NCI-H82 (cell line): Measurements from ENCODE around the gene OR5H2.
"Not testable (repeated sequence)": the region's sequence is repeated elsewhere in the genome, so short reads cannot be mapped to it uniquely, and the experiment has no call there.

Source experiments
- DNase-seq: peaks from one replicate; lab custom pipeline; 2025; lab: John Stamatoyannopoulos, UW

OR5H2 gene

GRCh38 chr3:98282205-98282604, at the start of gene OR5H2:
TSS of gene OR5H2 (plus strand) at chr3:98282505. CDS start at chr3:98282903, 398 bp downstream.
- DNase-seq, result no peak

GRCh38 chr3:98233468-98233867, 48.8 kb upstream of the OR5H2 start:
- DNase-seq, result no peak

DNA sequence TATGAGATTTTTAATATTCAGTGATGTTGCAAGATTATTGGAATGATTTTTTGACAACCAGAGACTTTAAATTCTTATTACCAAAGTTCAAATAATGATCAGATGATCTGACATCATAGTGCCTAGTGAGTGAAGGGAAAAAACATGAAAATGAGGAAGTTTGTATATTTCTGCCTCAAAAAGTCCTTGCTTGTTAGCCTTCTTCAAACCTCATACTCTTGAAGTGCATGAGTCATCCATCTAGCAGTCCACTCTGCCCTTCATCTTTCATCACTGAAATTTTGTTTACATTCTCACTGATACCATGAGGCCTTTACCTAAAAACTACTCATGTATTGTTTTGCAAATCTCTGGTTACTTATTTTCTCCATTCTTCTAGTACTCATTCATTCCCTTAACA, 42.2 kb upstream of the OR5H2 start:
- no peak for DNase-seq

- no peak for DNase-seq
Measured at GRCh38 chr3:98242155-98242554, 40.1 kb upstream of the OR5H2 start.

GRCh38 chr3:98243843-98244242, 38.5 kb upstream of the OR5H2 start:
- no peak for DNase-seq

- no peak for DNase-seq
Measured at GRCh38 chr3:98246142-98246541, 36.2 kb upstream of the OR5H2 start.

GRCh38 chr3:98256026-98256425, 26.3 kb upstream of the OR5H2 start:
- DNase-seq, result not testable (repeated sequence)

GRCh38 chr3:98259707-98260106, 22.6 kb upstream of the OR5H2 start:
- DNase-seq, result peak; percentile 76

DNA sequence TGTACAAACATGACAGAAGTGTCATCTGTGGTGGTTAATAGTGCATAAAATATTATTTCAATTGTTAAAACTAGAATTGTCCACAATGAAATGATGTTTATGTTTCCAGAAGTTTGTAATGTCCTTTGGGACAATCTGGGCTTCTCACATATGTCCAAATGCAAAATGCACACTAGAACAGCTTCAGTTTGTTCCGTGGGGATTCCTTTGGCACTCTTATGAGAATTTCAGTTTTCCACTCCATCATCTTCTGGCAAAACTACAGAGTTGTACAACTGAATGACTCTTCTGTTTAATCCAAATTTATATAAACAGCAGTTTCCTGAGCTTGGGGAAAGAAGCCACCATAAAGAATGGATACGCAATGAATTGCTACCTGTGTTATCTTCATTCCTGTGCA, 20.3 kb upstream of the OR5H2 start:
- DNase-seq, result no peak

DNA sequence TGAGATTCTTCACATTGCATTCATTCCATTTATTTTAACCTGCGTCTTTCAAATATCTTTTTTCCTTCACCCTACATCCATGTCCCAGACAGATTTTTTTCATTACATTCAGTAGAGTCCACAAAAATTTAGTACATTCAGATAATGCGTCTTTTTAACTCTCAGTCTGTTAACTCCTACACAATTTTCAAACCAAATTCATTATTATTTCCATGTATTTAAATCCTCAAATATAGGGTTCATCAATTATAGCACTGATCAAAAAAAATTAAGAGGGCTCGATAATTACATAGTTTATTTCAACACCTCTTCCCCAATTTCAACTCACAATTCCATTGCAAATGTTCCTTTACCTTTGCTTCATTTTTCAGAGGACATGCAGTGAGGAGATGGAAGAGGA, 18.4 kb upstream of the OR5H2 start, which contains the start of gene OR5H6:
TSS of gene OR5H6 (plus strand) at position 301 of the 400 bp plus-strand sequence. CDS start at position 390, 89 bp downstream.
- no peak for DNase-seq

DNA sequence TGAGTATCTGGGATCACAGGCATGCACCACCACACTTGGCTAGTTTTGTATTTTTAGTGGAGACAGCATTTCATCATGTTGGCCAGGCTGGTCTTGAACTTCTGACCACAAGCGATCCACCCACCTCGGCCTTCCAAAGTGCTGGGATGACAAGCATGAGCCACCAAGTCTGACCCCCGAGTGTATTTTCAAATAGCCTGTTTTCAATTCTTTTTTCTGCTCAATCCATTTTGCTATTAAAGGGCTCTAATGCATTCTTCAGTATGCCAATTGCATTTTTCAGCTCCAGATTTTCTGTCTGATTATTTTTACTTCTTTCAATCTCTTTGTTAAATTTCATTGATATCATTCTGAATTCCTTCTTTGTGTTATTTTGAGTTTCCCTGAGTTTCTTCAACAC, 12.5 kb upstream of the OR5H2 start:
- no peak for DNase-seq

GRCh38 chr3:98272126-98272525, 10.2 kb upstream of the OR5H2 start:
- DNase-seq, result no peak

DNA sequence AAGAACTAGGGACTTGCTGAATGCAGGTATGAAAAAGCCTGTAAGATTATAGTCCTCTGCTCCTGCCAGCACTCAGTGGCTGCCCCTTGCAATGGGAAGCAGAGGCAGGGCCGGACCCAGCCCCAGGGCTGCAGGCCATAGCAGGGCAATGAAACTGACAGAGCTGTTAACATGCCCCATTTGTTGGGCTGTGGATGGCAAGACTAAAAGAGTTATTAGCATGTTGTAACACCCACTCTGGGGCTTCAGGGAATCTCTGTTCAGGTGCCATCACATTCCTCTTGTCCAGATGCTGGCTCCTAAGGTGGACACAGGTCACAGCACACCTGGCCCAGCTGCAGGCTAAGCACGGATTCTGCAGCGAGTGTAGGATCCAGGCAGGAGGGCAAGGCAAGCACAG, 7.4 kb upstream of the OR5H2 start:
- no peak for DNase-seq

GRCh38 chr3:98290916-98291315, 8.6 kb downstream of the OR5H2 start:
- DNase-seq, result no peak

GRCh38 chr3:98291332-98291957, 9.1 kb downstream of the OR5H2 start:
- no peak for DNase-seq

GRCh38 chr3:98322101-98322500, 39.8 kb downstream of the OR5H2 start:
- no peak for DNase-seq

DNA sequence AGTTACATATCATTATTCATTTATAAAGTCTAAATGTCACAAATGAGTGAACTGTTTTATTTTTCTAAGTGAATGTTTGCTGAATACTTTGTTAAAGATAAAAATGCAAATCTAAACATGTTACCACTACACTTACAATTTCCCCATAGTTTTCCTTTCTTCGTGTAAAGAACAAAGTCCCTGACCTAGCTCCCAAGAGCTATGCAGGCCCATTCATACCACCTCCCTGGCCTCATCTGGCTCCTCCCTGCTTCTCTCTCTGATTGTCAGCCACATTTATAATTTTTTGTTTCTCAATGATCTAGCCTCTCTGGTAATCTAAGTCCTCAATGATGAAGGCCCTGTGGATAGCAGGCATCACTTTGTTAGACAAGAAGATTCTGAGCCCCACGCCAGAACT, 40.4 kb downstream of the OR5H2 start:
- no peak for DNase-seq

GRCh38 chr3:98323425-98323824, 41.1 kb downstream of the OR5H2 start:
- DNase-seq, result no peak

DNA sequence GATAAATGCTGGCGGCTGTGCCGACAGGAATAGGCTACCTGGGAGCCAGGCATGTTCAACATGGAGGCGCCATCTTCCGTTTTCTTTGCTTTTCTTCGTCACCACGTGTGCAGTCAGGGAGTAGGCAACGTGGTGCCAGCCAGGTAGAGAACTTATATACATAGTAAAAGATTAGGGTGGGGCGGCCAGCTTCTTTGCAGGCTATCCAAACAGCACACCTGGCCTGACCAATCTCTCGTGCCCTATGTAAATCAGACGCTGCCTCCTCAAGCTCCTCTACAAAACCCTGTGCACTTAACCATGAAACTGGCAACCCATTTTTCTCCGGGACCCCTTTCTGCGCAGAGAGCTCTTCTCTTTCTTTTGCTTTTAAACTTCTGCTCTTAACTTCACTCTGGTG, 42.8 kb downstream of the OR5H2 start:
- no peak for DNase-seq

- DNase-seq, result no peak
Measured at GRCh38 chr3:98326105-98326893, 44.0 kb downstream of the OR5H2 start.

GRCh38 chr3:98326945-98327344, 44.6 kb downstream of the OR5H2 start:
- DNase-seq, result no peak

GRCh38 chr3:98328933-98329332, 46.6 kb downstream of the OR5H2 start:
- no peak for DNase-seq

DNA sequence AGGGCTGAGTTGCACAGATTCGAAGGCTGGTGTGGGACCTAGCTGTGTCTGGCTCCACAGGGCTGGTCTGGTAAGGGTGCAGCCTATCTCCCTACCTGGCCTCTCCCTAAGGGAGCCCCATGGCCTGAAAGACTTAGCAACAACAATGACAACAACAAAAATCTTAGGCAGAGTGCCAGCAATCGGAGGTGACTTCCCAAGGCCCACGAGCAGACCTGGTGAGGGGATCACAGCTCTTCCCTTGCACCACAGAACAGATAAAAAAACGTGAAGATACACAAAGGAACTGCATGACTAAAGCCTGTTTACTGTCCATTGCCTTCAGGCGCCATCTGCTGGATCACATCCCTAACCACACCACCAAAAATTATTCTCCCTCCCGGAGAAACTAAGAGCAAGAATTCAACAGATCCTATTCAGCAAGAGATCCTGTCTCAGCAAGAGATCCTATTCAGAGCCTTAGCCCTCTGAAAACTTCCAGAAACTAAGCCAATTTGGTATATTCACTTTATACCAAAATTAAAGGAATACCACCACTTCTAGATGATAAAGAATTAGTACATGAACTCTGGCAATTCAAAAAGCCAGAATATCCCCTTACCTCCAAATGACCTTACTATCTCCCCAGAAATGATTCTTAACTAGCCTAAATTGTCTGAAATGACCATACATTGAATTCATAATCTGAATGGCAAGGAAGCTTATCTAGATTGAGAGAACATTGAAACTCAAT, 47.3 kb downstream of the OR5H2 start:
- peak; percentile 83 for DNase-seq
